ENCODE results near the gene PCDHA9. TPM values are rescaled to one million over a fixed set of nuclear protein-coding genes. Genes with fewer than 3 reads are reported as not detected.
A peak's percentile ranks its signal among the peaks of the same experiment; 100 is the strongest.
"Not testable (repeated sequence)": the region's sequence is repeated elsewhere in the genome, so short reads cannot be mapped to it uniquely, and the experiment has no call there.

The PCDHA9 gene
- total RNA-seq, 1 donor from 2014 or later = 0.03 TPM

DNA sequence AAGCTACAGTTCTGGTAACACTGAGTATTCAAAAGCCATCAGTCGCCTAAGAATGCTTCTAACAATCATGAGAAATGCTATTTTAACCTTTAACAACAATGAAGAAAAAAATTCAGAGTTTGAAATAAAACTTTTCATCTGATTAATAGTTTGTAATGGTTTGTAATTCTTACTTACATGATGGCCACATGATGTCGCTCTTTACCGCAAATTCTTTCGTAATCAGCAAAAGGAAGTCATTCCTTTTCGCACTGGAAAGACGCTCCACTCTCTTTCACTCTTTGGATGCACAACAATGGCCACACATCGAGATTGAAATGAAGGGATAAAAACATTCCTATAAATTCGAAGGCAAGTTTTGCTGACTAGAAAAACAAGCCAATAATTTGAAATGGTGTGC lies 14.2 kb upstream of the PCDHA9 start, which contains the start of gene PCDHA7:
Gene PCDHA7, plus strand, starts transcription at position 277 of the 400 bp plus-strand sequence. Its CDS starts 115 bp downstream, at position 392.
- peak; percentile 20 for DNase-seq (ENCODE audit: low read depth)

DNA sequence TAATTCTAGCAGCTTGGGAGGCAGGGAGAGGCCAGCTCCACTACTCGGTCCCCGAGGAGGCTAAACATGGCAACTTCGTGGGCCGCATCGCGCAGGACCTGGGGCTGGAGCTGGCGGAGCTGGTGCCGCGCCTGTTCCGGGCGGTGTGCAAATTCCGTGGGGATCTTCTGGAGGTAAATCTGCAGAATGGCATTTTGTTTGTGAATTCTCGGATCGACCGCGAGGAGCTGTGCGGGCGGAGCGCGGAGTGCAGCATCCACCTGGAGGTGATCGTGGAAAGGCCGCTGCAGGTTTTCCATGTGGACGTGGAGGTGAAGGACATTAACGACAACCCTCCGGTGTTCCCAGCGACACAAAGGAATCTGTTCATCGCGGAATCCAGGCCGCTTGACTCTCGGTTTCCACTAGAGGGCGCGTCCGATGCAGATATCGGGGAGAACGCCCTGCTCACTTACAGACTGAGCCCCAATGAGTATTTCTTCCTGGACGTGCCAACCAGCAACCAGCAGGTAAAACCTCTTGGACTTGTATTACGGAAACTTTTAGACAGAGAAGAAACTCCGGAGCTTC lies 13.7 kb upstream of the PCDHA9 start:
- DNase-seq (ENCODE audit: low read depth) = not testable (repeated sequence)

DNA sequence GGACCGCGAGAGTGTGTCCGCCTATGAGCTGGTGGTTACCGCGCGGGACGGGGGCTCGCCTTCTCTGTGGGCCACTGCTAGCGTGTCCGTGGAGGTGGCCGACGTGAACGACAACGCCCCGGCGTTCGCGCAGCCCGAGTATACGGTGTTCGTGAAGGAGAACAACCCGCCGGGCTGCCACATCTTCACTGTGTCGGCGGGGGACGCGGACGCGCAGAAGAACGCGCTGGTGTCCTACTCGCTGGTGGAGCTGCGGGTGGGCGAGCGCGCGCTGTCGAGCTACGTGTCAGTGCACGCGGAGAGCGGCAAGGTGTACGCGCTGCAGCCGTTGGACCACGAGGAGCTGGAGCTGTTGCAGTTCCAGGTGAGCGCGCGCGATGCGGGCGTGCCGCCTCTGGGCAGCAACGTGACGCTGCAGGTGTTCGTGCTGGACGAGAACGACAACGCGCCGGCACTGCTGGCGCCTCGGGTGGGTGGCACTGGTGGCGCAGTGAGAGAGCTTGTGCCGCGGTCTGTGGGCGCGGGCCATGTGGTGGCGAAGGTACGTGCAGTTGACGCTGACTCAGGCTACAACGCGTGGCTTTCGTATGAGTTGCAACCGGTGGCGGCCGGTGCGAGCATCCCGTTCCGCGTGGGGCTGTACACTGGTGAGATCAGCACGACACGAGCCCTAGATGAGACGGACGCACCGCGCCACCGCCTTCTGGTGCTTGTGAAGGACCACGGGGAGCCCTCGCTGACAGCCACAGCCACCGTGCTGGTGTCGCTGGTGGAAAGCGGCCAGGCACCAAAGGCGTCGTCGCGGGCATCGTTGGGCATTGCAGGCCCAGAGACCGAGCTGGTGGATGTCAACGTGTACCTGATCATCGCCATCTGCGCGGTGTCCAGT lies 12.3 kb upstream of the PCDHA9 start:
- no peak for DNase-seq (ENCODE audit: low read depth)

DNA sequence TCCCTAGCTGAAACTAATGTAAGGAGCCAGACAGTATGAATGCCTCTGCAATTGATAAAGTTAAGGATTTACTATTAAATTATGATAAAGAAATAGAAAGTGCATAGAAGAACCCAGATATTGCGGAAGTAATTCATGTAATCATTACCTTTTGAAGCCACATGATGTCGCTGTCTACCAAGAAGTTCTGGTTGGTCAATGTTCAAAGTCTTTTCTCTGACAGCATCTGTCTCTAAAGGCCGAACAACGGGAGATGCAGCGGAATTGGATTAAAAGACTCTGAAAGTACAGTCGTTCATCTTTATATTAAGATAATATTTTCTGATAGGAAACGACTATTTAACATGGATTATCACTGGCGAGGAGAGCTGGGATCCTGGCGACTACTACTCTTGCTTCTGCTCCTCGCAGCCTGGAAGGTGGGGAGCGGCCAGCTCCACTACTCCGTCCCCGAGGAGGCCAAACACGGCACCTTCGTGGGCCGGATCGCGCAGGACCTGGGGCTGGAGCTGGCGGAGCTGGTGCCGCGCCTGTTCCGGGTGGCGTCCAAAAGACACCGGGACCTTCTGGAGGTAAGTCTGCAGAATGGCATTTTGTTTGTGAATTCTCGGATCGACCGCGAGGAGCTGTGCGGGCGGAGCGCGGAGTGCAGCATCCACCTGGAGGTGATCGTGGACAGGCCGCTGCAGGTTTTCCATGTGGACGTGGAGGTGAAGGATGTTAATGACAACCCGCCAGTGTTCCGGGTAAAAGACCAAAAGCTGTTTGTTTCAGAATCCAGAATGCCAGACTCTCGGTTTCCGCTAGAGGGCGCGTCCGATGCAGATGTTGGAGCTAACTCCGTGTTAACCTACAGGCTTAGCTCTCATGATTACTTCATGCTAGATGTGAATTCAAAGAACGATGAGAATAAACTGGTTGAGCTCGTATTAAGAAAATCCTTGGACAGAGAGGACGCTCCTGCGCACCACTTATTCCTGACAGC lies 6.9 kb upstream of the PCDHA9 start, which contains the start of gene PCDHA8:
Gene PCDHA8, plus strand, starts transcription at position 210 of the 985 bp plus-strand sequence. Its CDS starts 135 bp downstream, at position 345.
- DNase-seq (ENCODE audit: low read depth) = no peak

DNA sequence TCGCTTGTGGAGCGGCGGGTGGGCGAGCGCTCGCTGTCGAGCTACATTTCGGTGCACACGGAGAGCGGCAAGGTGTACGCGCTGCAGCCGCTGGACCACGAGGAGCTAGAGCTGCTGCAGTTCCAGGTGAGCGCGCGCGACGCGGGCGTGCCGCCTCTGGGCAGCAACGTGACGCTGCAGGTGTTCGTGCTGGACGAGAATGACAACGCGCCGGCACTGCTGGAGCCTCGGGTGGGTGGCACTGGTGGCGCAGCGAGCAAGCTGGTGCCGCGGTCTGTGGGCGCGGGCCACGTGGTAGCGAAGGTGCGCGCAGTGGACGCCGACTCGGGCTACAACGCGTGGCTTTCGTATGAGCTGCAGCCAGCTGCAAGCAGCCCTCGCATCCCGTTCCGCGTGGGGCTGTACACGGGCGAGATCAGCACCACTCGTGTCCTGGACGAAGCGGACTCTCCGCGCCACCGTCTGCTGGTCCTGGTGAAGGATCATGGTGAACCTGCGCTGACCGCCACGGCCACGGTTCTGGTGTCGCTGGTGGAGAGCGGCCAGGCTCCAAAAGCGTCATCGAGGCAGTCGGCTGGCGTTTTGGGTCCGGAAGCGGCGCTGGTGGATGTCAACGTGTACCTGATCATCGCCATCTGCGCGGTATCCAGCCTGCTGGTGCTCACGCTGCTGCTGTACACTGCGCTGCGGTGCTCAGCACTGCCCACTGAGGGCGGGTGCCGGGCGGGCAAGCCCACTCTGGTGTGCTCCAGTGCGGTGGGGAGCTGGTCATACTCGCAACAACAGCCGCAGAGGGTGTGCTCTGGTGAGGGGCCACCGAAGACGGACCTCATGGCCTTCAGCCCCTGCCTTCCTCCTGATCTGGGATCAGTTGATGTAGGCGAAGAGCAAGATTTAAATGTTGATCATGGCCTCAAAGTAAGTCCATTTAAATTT lies 5.1 kb upstream of the PCDHA9 start:
- DNase-seq (ENCODE audit: low read depth) = no peak

DNA sequence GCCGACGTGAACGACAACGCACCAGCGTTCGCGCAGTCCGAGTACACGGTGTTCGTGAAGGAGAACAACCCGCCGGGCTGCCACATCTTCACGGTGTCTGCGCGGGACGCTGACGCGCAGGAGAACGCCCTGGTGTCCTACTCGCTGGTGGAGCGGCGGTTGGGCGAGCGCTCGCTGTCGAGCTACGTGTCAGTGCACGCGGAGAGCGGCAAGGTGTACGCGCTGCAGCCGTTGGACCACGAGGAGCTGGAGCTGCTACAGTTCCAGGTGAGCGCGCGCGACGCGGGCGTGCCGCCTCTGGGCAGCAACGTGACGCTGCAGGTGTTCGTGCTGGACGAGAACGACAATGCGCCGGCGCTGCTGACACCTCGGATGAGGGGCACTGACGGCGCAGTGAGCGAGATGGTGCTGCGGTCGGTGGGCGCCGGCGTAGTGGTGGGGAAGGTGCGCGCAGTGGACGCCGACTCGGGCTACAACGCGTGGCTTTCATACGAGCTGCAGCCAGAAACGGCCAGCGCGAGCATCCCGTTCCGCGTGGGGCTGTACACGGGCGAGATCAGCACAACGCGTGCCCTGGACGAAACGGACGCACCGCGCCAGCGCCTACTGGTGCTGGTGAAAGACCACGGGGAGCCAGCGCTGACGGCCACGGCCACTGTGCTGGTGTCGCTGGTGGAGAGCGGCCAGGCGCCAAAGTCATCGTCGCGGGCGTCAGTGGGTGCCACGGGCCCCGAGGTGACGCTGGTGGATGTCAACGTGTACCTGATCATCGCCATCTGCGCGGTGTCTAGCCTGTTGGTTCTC lies 1.9 kb downstream of the PCDHA9 start:
- DNase-seq (ENCODE audit: low read depth) = not testable (repeated sequence)

DNA sequence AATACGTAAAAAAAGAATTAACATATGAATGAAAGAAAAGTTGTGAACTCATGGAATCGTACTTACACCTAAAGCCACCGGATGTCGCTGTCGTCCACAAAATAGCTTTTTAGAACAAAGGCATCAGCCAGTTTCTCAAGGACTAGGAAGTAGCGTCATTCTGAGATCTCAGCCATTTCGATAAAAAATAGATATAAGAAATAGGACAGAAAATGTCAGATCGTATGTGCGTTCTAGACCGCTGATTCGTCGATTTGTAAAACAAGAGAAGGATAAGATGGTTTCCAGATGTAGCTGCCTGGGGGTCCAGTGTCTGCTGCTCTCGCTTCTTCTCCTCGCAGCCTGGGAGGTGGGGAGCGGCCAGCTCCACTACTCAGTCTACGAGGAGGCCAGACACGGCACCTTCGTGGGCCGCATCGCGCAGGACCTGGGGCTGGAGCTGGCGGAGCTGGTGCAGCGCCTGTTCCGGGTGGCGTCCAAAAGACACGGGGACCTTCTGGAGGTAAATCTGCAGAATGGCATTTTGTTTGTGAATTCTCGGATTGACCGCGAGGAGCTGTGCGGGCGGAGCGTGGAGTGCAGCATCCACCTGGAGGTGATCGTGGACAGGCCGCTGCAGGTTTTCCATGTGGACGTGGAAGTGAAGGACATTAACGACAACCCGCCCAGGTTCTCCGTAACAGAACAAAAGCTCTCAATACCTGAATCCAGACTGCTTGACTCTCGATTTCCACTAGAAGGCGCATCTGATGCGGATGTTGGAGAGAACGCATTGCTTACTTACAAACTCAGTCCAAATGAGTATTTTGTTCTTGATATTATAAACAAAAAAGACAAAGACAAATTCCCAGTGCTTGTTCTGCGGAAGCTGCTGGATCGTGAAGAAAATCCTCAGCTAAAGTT lies 7.8 kb downstream of the PCDHA9 start, which contains the start of gene PCDHA10:
Gene PCDHA10, plus strand, starts transcription at position 126 of the 903 bp plus-strand sequence. Its CDS starts 152 bp downstream, at position 278.
- DNase-seq (ENCODE audit: low read depth) = peak; percentile 2

DNA sequence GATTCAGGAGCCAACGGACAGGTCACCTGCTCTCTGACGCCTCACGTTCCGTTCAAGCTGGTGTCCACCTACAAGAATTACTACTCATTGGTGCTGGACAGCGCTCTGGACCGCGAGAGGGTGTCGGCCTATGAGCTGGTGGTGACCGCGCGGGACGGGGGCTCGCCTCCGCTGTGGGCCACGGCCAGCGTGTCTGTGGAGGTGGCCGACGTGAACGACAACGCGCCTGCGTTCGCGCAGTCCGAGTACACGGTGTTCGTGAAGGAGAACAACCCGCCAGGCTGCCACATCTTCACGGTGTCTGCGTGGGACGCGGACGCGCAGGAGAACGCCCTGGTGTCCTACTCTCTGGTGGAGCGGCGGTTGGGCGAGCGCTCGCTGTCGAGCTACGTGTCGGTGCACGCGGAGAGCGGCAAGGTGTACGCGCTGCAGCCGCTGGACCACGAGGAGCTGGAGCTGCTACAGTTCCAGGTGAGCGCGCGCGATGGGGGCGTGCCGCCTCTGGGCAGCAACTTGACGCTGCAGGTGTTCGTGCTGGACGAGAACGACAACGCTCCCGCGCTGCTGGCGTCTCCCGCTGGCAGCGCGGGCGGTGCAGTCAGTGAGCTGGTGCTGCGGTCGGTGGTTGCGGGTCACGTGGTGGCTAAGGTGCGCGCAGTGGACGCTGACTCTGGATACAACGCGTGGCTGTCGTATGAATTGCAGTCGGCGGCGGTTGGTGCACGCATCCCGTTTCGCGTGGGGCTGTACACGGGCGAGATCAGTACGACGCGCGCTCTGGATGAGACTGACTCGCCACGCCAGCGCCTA lies 9.2 kb downstream of the PCDHA9 start:
- no peak for DNase-seq (ENCODE audit: low read depth)

DNA sequence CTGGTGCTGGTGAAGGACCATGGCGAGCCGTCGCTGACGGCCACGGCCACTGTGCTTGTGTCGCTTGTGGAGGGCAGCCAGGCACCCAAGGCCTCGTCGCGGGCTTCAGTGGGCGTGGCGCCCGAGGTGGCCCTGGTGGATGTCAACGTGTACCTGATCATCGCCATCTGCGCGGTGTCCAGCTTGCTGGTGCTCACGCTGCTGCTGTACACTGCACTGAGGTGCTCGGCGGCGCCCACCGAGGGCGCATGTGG lies 9.7 kb downstream of the PCDHA9 start:
- DNase-seq (ENCODE audit: low read depth) = no peak

DNA sequence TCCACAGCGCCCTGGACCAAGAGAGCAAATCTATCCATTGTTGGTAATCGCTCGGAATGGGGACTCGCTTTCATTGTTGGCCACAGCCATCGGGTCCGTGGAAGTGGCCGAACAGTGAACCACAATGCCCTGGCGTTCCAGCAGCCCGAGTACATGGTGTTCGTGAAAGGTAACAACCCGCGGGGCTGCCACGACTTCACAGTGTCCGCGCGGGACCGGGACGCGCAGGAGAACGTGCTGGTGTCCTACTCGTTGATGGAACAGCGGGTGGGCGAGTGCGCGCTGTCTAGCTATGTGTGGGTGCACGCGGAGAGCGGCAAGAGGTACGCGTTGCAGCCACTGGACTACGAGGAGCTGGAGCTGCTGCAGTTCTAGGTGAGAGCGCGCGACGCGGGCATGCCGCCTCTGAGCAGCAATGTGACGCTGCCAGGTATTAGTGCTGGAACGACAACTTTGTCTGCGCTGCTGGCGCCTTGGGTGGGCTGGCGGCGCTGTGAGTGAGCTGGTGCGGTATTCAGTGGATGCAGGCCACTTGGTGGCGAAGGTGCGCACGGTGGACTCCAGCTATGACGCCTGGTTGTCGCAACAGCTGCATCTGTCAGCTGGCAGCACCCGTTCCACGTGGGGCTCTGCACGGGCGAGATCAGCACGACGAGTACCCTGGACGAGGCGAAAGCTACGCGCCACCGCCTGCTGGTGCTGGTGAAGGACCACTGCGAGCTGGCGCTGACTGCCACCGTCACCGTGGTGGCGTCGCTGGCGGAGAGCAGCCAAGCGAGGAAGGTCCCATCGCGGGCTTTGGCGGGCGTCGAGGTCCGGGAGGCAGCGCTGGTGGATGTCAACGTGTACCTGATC lies 14.5 kb downstream of the PCDHA9 start:
- no peak for DNase-seq (ENCODE audit: low read depth)

DNA sequence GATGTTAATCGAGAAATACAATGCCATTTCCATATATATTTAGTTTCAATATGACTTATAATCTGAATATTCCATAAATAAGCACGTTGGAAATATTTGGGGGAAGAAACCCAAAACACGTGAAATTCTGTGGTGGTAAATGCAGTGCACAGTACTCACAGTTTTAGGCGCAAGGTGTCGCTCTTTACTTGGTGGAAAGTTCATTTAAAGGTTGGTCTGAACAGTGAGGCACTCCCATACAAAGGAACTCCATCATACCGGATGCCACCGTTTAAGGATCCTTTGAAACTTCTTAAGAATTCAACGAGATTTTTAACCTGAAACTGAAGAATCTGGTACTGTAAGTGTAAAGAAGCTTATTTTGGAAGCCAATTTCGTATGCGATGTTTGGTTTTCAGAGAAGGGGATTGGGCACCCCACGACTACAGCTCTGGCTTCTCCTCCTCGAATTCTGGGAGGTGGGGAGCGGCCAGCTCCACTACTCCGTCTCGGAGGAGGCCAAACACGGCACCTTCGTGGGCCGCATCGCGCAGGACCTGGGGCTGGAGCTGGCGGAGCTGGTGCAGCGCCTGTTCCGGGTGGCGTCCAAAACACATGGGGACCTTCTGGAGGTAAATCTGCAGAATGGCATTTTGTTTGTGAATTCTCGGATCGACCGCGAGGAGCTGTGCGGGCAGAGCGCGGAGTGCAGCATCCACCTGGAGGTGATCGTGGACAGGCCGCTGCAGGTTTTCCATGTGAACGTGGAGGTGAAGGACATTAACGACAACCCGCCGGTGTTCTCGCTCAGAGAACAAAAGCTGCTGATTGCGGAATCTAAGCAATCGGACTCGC lies 20.8 kb downstream of the PCDHA9 start, which contains the start of gene PCDHA11:
Gene PCDHA11, plus strand, starts transcription at position 237 of the 834 bp plus-strand sequence. Its CDS starts 147 bp downstream, at position 384.
- peak; percentile 1 for DNase-seq (ENCODE audit: low read depth)

DNA sequence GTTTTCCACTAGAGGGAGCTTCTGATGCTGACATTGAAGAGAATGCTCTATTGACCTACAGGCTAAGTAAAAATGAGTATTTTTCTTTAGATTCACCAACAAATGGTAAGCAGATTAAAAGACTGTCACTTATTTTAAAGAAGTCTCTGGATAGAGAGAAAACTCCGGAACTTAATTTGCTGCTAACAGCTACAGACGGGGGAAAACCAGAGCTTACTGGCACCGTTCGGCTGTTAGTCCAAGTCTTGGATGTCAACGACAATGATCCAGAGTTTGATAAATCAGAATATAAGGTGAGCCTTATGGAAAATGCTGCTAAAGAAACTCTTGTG lies 21.3 kb downstream of the PCDHA9 start:
- no peak for DNase-seq (ENCODE audit: low read depth)

DNA sequence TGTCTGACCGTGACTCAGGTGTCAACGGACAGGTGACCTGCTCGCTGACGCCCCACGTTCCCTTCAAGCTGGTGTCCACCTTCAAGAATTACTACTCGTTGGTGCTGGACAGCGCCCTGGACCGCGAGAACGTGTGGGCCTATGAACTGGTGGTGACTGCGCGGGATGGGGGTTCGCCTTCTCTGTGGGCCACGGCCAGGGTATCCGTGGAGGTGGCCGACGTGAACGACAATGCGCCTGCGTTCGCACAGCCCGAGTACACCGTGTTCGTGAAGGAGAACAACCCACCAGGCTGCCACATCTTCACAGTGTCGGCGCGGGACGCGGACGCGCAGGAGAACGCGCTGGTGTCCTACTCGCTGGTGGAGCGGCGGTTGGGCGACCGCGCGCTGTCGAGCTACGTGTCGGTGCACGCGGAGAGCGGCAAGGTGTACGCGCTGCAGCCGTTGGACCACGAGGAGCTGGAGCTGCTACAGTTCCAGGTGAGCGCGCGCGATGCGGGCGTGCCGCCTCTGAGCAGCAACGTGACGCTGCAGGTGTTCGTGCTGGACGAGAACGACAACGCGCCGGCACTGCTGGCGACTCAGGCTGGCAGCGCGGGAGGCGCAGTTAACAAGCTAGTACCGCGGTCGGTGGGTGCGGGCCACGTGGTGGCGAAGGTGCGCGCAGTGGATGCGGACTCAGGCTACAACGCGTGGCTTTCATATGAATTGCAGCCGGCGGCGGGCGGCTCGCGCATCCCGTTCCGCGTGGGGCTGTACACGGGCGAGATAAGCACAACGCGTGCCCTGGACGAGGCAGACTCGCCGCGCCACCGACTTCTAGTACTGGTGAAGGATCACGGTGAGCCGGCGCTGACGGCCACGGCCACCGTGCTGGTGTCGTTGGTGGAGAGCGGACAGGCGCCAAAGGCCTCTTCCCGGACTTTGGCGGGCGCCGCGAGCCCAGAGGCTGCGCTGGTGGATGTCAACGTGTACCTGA lies 22.3 kb downstream of the PCDHA9 start:
- no peak for DNase-seq (ENCODE audit: low read depth)
